H9 (cell line): ENCODE measurements around the gene SOHLH2. TPM values are rescaled to one million over a fixed set of nuclear protein-coding genes. Genes with fewer than 3 reads are reported as not detected.

Experiments
- DNase-seq: peaks from one replicate; pipeline ENCODE4 v3.0.0-alpha.2; 2017
- H2AFZ ChIP-seq: one replicate; pipeline ENCODE4 v1.6.1; 2013; ENCODE audit warnings: mild to moderate bottlenecking, low read length, control low read depth, moderate library complexity
- H2AK5ac ChIP-seq: 2 replicates; pipeline ENCODE4 v1.6.1; 2013; ENCODE audit warnings: low read length, control low read depth, mixed read lengths; ENCODE audit not compliant: insufficient read length
- H2BK120ac ChIP-seq: one replicate; pipeline ENCODE4 v1.6.1; 2013; ENCODE audit warnings: low read depth, mild to moderate bottlenecking, low read length, control low read depth, inconsistent platforms; ENCODE audit not compliant: poor library complexity, severe bottlenecking
- H2BK12ac ChIP-seq: 2 replicates; pipeline ENCODE4 v1.6.1; 2013; ENCODE audit warnings: low read length, control low read depth, mixed read lengths, low read depth; ENCODE audit not compliant: insufficient read length
- H2BK15ac ChIP-seq: 2 replicates; pipeline ENCODE4 v1.6.1; 2013; ENCODE audit warnings: low read depth, low read length, control low read depth
- H2BK20ac ChIP-seq: one replicate; pipeline ENCODE4 v1.6.1; 2013; ENCODE audit warnings: low read depth, mild to moderate bottlenecking, low read length, control low read depth, inconsistent platforms; ENCODE audit not compliant: poor library complexity, severe bottlenecking
- H2BK5ac ChIP-seq: 2 replicates; pipeline ENCODE4 v1.6.1; 2013; ENCODE audit warnings: low read length, control low read depth, mixed read lengths; ENCODE audit not compliant: insufficient read length
- H3K14ac ChIP-seq: 2 replicates; pipeline ENCODE4 v1.6.1; 2013; ENCODE audit warnings: low read length, control low read depth; ENCODE audit not compliant: insufficient read depth
- H3K18ac ChIP-seq: 2 replicates; pipeline ENCODE4 v1.6.1; 2013; ENCODE audit warnings: low read depth, mild to moderate bottlenecking, mixed read lengths, low read length, control low read depth; ENCODE audit not compliant: insufficient read length
- H3K23ac ChIP-seq: 2 replicates; pipeline ENCODE4 v1.6.1; 2013; ENCODE audit warnings: low read length, control low read depth, mixed read lengths, low read depth; ENCODE audit not compliant: insufficient read length
- H3K23me2 ChIP-seq: 2 replicates; pipeline ENCODE4 v1.6.1; 2013; ENCODE audit warnings: low read depth, mild to moderate bottlenecking, mixed read lengths, low read length, control low read depth; ENCODE audit not compliant: insufficient read length, poor library complexity, severe bottlenecking
- H3K27ac ChIP-seq: 2 replicates; pipeline ENCODE4 v1.5.1; 2013; ENCODE audit warnings: low read length, control low read depth, mixed read lengths, low read depth; ENCODE audit not compliant: insufficient read length
- H3K27me3 ChIP-seq: 2 replicates; pipeline ENCODE4 v1.6.1; 2013; ENCODE audit warnings: low read length, control low read depth, inconsistent platforms; ENCODE audit not compliant: insufficient read depth
- H3K4ac ChIP-seq: 2 replicates; pipeline ENCODE4 v1.6.1; 2013; ENCODE audit warnings: low read depth, mild to moderate bottlenecking, control low read depth, inconsistent platforms, low read length, moderate library complexity
- H3K4me1 ChIP-seq: 2 replicates; pipeline ENCODE4 v1.6.1; 2013; ENCODE audit warnings: low read length, control low read depth, inconsistent platforms; ENCODE audit not compliant: insufficient read depth
- H3K4me2 ChIP-seq: 2 replicates; pipeline ENCODE4 v1.6.1; 2013; ENCODE audit warnings: low read length, control low read depth, mixed read lengths; ENCODE audit not compliant: insufficient read length, insufficient read depth
- H3K56ac ChIP-seq: 2 replicates; pipeline ENCODE4 v1.6.1; 2013; ENCODE audit warnings: low read depth, mild to moderate bottlenecking, mixed read lengths, low read length, control low read depth; ENCODE audit not compliant: insufficient read length
- H3K79me1 ChIP-seq: 2 replicates; pipeline ENCODE4 v1.6.1; 2013; ENCODE audit warnings: low read depth, mild to moderate bottlenecking, moderate library complexity, low read length, control low read depth, inconsistent platforms; ENCODE audit not compliant: insufficient read depth, poor library complexity, severe bottlenecking
- H3K79me2 ChIP-seq: 2 replicates; pipeline ENCODE4 v1.6.1; 2013; ENCODE audit warnings: low read length, control low read depth, inconsistent platforms; ENCODE audit not compliant: insufficient read depth
- H3K9ac ChIP-seq: 2 replicates; pipeline ENCODE4 v1.6.1; 2013; ENCODE audit warnings: low read length, control low read depth, mixed read lengths; ENCODE audit not compliant: insufficient read length; ENCODE audit errors: extremely low read depth
- H3K9me3 ChIP-seq: one replicate; pipeline ENCODE4 v1.6.1; 2013; ENCODE audit warnings: low read depth, low read length, inconsistent platforms; ENCODE audit not compliant: control insufficient read depth
- H3T11ph ChIP-seq: one replicate; pipeline ENCODE4 v1.6.1; 2013; ENCODE audit warnings: mild to moderate bottlenecking, low read length, control low read depth, inconsistent platforms
- H4K20me1 ChIP-seq: one replicate; pipeline ENCODE4 v1.6.1; 2013; ENCODE audit not compliant: control insufficient read depth, insufficient read length, insufficient read depth
- H4K5ac ChIP-seq: 2 replicates; pipeline ENCODE4 v1.6.1; 2013; ENCODE audit warnings: low read depth, mild to moderate bottlenecking, mixed read lengths, low read length, control low read depth; ENCODE audit not compliant: insufficient read length
- H4K8ac ChIP-seq: replicated peaks from 2 replicates; pipeline ENCODE4 v1.6.1; 2013; ENCODE audit warnings: low read length, control low read depth, mixed read lengths, low read depth; ENCODE audit not compliant: insufficient read length
- H4K91ac ChIP-seq: 2 replicates; pipeline ENCODE4 v1.6.1; 2013; ENCODE audit warnings: low read depth, mild to moderate bottlenecking, moderate library complexity, mixed read lengths, low read length, control low read depth; ENCODE audit not compliant: insufficient read length
- H3K27ac Mint-ChIP-seq, 3 experiments: 2 replicates in 2 of 3; 3 replicates in 1 of 3; pipeline ENCODE4 v1.8.0; 2020 to 2021; ENCODE audit warnings: mixed read lengths in 3 of 3, mild to moderate bottlenecking in 1 of 3, moderate library complexity in 1 of 3
- H3K27me3 Mint-ChIP-seq: 2 replicates; pipeline ENCODE4 v1.8.0; 2021; ENCODE audit warnings: low read depth, mild to moderate bottlenecking, moderate library complexity, mixed read lengths
- H3K36me3 Mint-ChIP-seq, 3 experiments: 2 replicates in 2 of 3; 3 replicates in 1 of 3; pipeline ENCODE4 v1.8.0; 2020 to 2021; ENCODE audit warnings: low read depth in 3 of 3, mixed read lengths in 3 of 3; ENCODE audit not compliant: insufficient read depth in 1 of 3
- H3K4me1 Mint-ChIP-seq, 2 experiments: 2 replicates each; pipeline ENCODE4 v1.8.0; 2020; ENCODE audit warnings: mixed read lengths in 2 of 2
- H3K4me3 Mint-ChIP-seq, 2 experiments: 2 replicates in 1 of 2; 3 replicates in 1 of 2; pipeline ENCODE4 v1.8.0; 2020 to 2021; ENCODE audit warnings: mild to moderate bottlenecking in 2 of 2, mixed read lengths in 2 of 2, moderate library complexity in 1 of 2
- H3K9me3 Mint-ChIP-seq, 2 experiments: 2 replicates in 1 of 2; 3 replicates in 1 of 2; pipeline ENCODE4 v1.8.0; 2020; ENCODE audit warnings: mild to moderate bottlenecking in 2 of 2, mixed read lengths in 2 of 2, moderate library complexity in 1 of 2
- CTCF ChIP-seq: fragments of 200-600 bp; sonication (generic); conservative IDR thresholded peaks from 3 replicates; pipeline ENCODE4 v1.8.0; 2021; ENCODE audit warnings: antibody characterized with exemption, mild to moderate bottlenecking
- WGBS: extraction: QIAGEN DNeasy Blood & Tissue Kit; methylation state at CpG from one replicate; pipeline ENCODE4 v1.1.7; 2013; ENCODE audit warnings: missing lambda C conversion rate, low lambda C conversion rate, mixed read lengths; ENCODE audit not compliant: insufficient read length; ENCODE audit errors: extremely low coverage; 5-methylcytosine and 5-hydroxymethylcytosine counted together
- total RNA-seq: library from RNA; stranded (reverse); gene quantifications from 2 replicates; pipeline ENCODE4 v1.2.1, GENCODE V29; 2021

SOHLH2 gene
- total RNA-seq, 1 experiment from 2014 or later: 1.3 TPM

GRCh38 chr13:36124236-36124822, 90.0 kb downstream of the SOHLH2 start:
- Mint-ChIP-seq H3K4me1 (no peaks in the 10 kb centered on the region), H3K27me3 (peaks cover 18% of the 10 kb centered on the region), H3K4me3 (no peak overlapping the region; a peak in 1 of 5 replicates), H3K27ac (no peak overlapping the region), H3K9me3 (no peaks in the 10 kb centered on the region), H3K36me3 (no peaks in the 10 kb centered on the region)
- no peak overlapping the region for H2BK15ac ChIP-seq
- H3T11ph ChIP-seq: no peak overlapping the region
- no peak overlapping the region for H4K5ac ChIP-seq
- no peaks in the 10 kb centered on the region for H3K23me2 ChIP-seq
- no peak overlapping the region for H2AK5ac ChIP-seq
- no peak overlapping the region for H3K18ac ChIP-seq
- H3K27me3 ChIP-seq: peaks cover under 1% of the 10 kb centered on the region; the same call in 1 of the 2 replicates
- no peaks in the 10 kb centered on the region for H3K4me1 ChIP-seq
- H3K9me3 ChIP-seq: no peaks in the 10 kb centered on the region
- no peak overlapping the region for H2BK5ac ChIP-seq
- H3K14ac ChIP-seq: no peak overlapping the region
- no peaks in the 10 kb centered on the region for H4K20me1 ChIP-seq
- no peak overlapping the region for H3K27ac ChIP-seq
- no peak overlapping the region for H2AFZ ChIP-seq
- no peak overlapping the region for H4K8ac ChIP-seq
- H4K91ac ChIP-seq: no peak overlapping the region
- H2BK20ac ChIP-seq: no peak overlapping the region
- TF ChIP-seq CTCF: no peak
- no peak overlapping the region for H2BK120ac ChIP-seq
- no peaks in the 10 kb centered on the region for H3K79me1 ChIP-seq
- no CpG with 5 or more reads among the region's 6 CpGs for WGBS
- no peak overlapping the region for H3K4ac ChIP-seq
- no peak overlapping the region for H3K56ac ChIP-seq
- no peak overlapping the region for H3K4me2 ChIP-seq
- no peak overlapping the region for H3K23ac ChIP-seq
- no peaks in the 10 kb centered on the region for H3K79me2 ChIP-seq
- H3K9ac ChIP-seq: no peak overlapping the region
- DNase-seq: no peak
- H2BK12ac ChIP-seq: no peak overlapping the region

Other genes starting within 250 kb of the SOHLH2 start
- 35.8 and 36.2 TPM in 2 replicates for gene DCLK1, start 83.2 kb downstream of the SOHLH2 start, total RNA-seq
- gene CCDC169, start 83.3 kb upstream of the SOHLH2 start, total RNA-seq: 19.1 and 20.5 TPM in 2 replicates
- gene SPART, start 131.8 kb upstream of the SOHLH2 start, total RNA-seq: 60.6 and 60.9 TPM in 2 replicates
- 2.4 and 2.7 TPM in 2 replicates for gene CCNA1, start 217.9 kb upstream of the SOHLH2 start, total RNA-seq